ENCODE data around the gene EFHC1.

DNA sequence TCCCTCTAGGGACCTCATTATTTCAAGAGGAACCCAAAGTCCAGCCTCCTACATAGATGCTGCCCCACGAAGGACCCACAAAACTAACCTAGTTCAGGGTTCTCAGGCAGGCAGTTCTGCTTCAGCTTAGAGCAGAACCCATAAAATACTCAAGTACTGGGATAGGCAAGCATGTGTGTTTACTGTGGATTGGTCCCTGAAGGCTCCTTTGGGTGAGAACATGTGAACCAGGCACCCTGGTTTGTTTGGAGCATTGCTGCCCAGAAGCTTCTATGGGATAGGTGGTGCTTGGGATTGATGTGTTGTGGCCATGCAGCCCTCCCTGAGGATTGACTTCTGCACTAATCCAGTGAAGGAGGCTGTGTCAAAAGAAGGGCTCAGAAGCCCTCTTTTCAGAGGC, 14.9 kb upstream of the EFHC1 start:
- no peak for TF ChIP-seq EZH2 (IDR thresholded peaks at IDR 0.05; ENCODE audit: borderline replicate concordance, insufficient read depth, low read depth, low read length, poor library complexity, severe bottlenecking)
- TF ChIP-seq CTCF (IDR thresholded peaks at IDR 0.05) = no peak

Data from B cell (primary cell).